NK-92 treated with Interleukin-12 subunit alpha and Interleukin-12 subunit beta, amount 100 ng/mL, for 24 hours (cell line): ENCODE measurements around the gene TMEM14C.
"Not testable (repeated sequence)": the region's sequence is repeated elsewhere in the genome, so short reads cannot be mapped to it uniquely, and the experiment has no call there.

Experiments
- DNase-seq: peaks from one replicate; lab custom pipeline; 2025; lab: John Stamatoyannopoulos, UW

Gene TMEM14C

GRCh38 chr6:10720960-10721849 is 1.7 kb upstream of the TMEM14C start:
- not testable (repeated sequence) for DNase-seq

- DNase-seq, result no peak
These were observed 860 bp upstream of the TMEM14C start for GRCh38 chr6:10721850-10722569.

- DNase-seq, result no peak
These were observed 375 bp upstream of the TMEM14C start for GRCh38 chr6:10722570-10722819.

- DNase-seq, result no peak
These were observed 654 bp downstream of the TMEM14C start for GRCh38 chr6:10723567-10723881.

- DNase-seq, result no peak
These were observed 2.2 kb downstream of the TMEM14C start for GRCh38 chr6:10725044-10725443.

GRCh38 chr6:10725716-10726115 is 2.8 kb downstream of the TMEM14C start:
- no peak for DNase-seq

- DNase-seq, result no peak
These were observed 7.4 kb downstream of the TMEM14C start for GRCh38 chr6:10730254-10730653.

GRCh38 chr6:10733151-10733715 is 10.4 kb downstream of the TMEM14C start:
- DNase-seq, result peak; percentile 74

- DNase-seq, result no peak
These were observed 11.0 kb downstream of the TMEM14C start for GRCh38 chr6:10733863-10734262.

GRCh38 chr6:10736731-10737130 is 13.9 kb downstream of the TMEM14C start:
- DNase-seq, result no peak

GRCh38 chr6:10740061-10740460 is 17.2 kb downstream of the TMEM14C start:
- no peak for DNase-seq

GRCh38 chr6:10741643-10742042 is 18.8 kb downstream of the TMEM14C start:
- DNase-seq, result not testable (repeated sequence)

GRCh38 chr6:10742251-10742650 is 19.4 kb downstream of the TMEM14C start:
- DNase-seq, result no peak

GRCh38 chr6:10743515-10743914 is 20.6 kb downstream of the TMEM14C start:
- no peak for DNase-seq

GRCh38 chr6:10745116-10745515 is 22.2 kb downstream of the TMEM14C start:
- no peak for DNase-seq

GRCh38 chr6:10746915-10747250 is 24.0 kb downstream of the TMEM14C start:
- no peak for DNase-seq

- DNase-seq, result peak; percentile 99
These were observed 24.5 kb downstream of the TMEM14C start, which contains the start of gene TMEM14B for GRCh38 chr6:10747251-10747972. Gene TMEM14B, plus strand, starts transcription at chr6:10747805. Its CDS starts 1,441 bp downstream, at chr6:10749246.

- DNase-seq, result no peak
These were observed 26.9 kb downstream of the TMEM14C start for GRCh38 chr6:10749734-10750133.

GRCh38 chr6:10750568-10750967 is 27.7 kb downstream of the TMEM14C start:
- DNase-seq, result not testable (repeated sequence)

- not testable (repeated sequence) for DNase-seq
These were observed 28.9 kb downstream of the TMEM14C start for GRCh38 chr6:10751757-10752156.

GRCh38 chr6:10756085-10756484 is 33.2 kb downstream of the TMEM14C start:
- DNase-seq, result no peak

- no peak for DNase-seq
These were observed 36.5 kb downstream of the TMEM14C start for GRCh38 chr6:10759312-10759839.
